ENCODE data around the gene WDR33. TPM values are rescaled to one million over a fixed set of nuclear protein-coding genes. Genes with fewer than 3 reads are reported as not detected.

Gene WDR33
- total and polyA plus RNA-seq, 4 donors = 8.2 to 37.5 (median 22.4) TPM

DNA sequence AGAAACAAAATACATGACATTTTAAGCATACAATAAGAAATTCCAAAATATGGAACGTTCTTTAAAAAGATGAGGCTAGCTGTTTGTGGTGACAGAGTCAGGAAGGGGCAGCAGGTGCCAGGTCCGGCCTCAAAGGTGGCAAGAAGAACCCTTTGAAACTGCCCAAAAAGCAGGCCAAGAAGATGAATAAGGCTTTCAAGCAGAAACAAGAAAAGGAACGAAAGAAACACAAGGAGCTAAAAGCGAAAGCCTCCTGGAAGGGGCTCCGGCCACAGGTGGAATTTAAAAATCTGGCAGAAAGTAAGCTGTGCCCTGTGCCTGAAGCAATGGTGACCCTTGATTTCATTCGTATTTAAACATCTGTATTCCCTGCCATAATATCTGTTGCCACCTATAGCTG is 5.5 kb downstream of the WDR33 start:
- Histone ChIP-seq H3K27me3 (ENCODE audit: control insufficient read depth in 4 of 4, insufficient read depth in 4 of 4, low read length in 3 of 4) (no peaks in the 10 kb centered on the region), H3K36me3 (ENCODE audit: control insufficient read depth in 4 of 4, insufficient read depth in 3 of 4, low read depth in 1 of 4, low read length in 3 of 4) (no peaks in the 10 kb centered on the region), H3K4me1 (ENCODE audit: control insufficient read depth in 4 of 4, insufficient read depth in 4 of 4, low read length in 3 of 4) (peaks cover 9 to 49% (median 33%) of the 10 kb centered on the region in 4 donors), H3K4me3 (ENCODE audit: low read depth in 1 of 3, low read length in 3 of 3) (no peak overlapping the region), H3K27ac (ENCODE audit: low read depth in 1 of 2, low read length in 2 of 2) (no peak overlapping the region), H3K9me3 (ENCODE audit: control insufficient read depth in 4 of 4, low read length in 3 of 4) (no peaks in the 10 kb centered on the region), H3K9ac (ENCODE audit: low read depth in 1 of 2, low read length in 2 of 2) (no peak overlapping the region)
- DNase-seq (ENCODE audit: low spot score) = no peak
- 61% methylated on average over 6 of the region's 6 CpGs for WGBS
- no peak for TF ChIP-seq HNF4A (conservative IDR thresholded peaks at IDR 0.05)
- TF ChIP-seq EGR1 (IDR thresholded peaks at IDR 0.05; ENCODE audit: low read depth in 2 of 2) = no peak
- TF ChIP-seq TAF1 (conservative IDR thresholded peaks at IDR 0.05) = no peak
- TF ChIP-seq RXRA (IDR thresholded peaks at IDR 0.05) = no peak
- TF ChIP-seq, protein P1, sequence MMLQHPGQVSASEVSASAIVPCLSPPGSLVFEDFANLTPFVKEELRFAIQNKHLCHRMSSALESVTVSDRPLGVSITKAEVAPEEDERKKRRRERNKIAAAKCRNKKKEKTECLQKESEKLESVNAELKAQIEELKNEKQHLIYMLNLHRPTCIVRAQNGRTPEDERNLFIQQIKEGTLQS (IDR thresholded peaks at IDR 0.05) = no peak
- TF ChIP-seq, protein P2, sequence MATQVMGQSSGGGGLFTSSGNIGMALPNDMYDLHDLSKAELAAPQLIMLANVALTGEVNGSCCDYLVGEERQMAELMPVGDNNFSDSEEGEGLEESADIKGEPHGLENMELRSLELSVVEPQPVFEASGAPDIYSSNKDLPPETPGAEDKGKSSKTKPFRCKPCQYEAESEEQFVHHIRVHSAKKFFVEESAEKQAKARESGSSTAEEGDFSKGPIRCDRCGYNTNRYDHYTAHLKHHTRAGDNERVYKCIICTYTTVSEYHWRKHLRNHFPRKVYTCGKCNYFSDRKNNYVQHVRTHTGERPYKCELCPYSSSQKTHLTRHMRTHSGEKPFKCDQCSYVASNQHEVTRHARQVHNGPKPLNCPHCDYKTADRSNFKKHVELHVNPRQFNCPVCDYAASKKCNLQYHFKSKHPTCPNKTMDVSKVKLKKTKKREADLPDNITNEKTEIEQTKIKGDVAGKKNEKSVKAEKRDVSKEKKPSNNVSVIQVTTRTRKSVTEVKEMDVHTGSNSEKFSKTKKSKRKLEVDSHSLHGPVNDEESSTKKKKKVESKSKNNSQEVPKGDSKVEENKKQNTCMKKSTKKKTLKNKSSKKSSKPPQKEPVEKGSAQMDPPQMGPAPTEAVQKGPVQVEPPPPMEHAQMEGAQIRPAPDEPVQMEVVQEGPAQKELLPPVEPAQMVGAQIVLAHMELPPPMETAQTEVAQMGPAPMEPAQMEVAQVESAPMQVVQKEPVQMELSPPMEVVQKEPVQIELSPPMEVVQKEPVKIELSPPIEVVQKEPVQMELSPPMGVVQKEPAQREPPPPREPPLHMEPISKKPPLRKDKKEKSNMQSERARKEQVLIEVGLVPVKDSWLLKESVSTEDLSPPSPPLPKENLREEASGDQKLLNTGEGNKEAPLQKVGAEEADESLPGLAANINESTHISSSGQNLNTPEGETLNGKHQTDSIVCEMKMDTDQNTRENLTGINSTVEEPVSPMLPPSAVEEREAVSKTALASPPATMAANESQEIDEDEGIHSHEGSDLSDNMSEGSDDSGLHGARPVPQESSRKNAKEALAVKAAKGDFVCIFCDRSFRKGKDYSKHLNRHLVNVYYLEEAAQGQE (IDR thresholded peaks at IDR 0.05) = no peak
- no peak for TF ChIP-seq YY1 (IDR thresholded peaks at IDR 0.05)
- TF ChIP-seq, protein P3, sequence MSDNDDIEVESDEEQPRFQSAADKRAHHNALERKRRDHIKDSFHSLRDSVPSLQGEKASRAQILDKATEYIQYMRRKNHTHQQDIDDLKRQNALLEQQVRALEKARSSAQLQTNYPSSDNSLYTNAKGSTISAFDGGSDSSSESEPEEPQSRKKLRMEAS (IDR thresholded peaks at IDR 0.05) = no peak
- TF ChIP-seq, protein P4, sequence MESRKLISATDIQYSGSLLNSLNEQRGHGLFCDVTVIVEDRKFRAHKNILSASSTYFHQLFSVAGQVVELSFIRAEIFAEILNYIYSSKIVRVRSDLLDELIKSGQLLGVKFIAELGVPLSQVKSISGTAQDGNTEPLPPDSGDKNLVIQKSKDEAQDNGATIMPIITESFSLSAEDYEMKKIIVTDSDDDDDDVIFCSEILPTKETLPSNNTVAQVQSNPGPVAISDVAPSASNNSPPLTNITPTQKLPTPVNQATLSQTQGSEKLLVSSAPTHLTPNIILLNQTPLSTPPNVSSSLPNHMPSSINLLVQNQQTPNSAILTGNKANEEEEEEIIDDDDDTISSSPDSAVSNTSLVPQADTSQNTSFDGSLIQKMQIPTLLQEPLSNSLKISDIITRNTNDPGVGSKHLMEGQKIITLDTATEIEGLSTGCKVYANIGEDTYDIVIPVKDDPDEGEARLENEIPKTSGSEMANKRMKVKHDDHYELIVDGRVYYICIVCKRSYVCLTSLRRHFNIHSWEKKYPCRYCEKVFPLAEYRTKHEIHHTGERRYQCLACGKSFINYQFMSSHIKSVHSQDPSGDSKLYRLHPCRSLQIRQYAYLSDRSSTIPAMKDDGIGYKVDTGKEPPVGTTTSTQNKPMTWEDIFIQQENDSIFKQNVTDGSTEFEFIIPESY (IDR thresholded peaks at IDR 0.05) = no peak
- TF ChIP-seq FOXA1 (IDR thresholded peaks at IDR 0.05) = no peak
- no peak for TF ChIP-seq RAD21 (IDR thresholded peaks at IDR 0.05)

DNA sequence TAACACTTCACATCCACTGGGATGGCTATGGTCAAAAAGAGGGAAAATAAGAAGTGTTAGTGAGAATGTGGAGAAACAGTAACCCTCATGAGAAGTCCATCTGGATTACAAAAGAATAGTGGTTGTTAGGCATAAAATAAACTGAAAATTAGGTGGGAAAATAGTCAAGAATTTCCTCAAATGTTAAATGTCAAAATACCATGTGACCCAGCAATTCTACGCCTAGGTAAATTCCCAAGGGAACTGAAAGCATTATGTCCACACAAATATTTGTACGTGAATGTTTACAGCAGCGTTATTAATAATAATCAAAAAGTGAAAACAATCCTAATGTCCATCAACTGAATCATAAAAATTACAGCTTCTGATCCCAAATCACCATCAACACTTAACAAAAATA is 11.0 kb downstream of the WDR33 start:
- Histone ChIP-seq H3K27ac (ENCODE audit: low read depth in 1 of 2, low read length in 2 of 2) (no peak overlapping the region), H3K9me3 (ENCODE audit: control insufficient read depth in 4 of 4, low read length in 3 of 4) (no peaks in the 10 kb centered on the region)
- 91% methylated on average over 3 of the region's 3 CpGs for WGBS

More for the DNA sequence above, 11.0 kb downstream of the WDR33 start:
- Histone ChIP-seq H3K27me3 (ENCODE audit: control insufficient read depth in 4 of 4, insufficient read depth in 4 of 4, low read length in 3 of 4) (no peaks in the 10 kb centered on the region), H3K4me3 (ENCODE audit: low read depth in 1 of 3, low read length in 3 of 3) (no peak overlapping the region), H3K4me1 (ENCODE audit: control insufficient read depth in 4 of 4, insufficient read depth in 4 of 4, low read length in 3 of 4) (peaks cover 2 to 18% (median 13%) of the 10 kb centered on the region in 4 donors), H3K36me3 (ENCODE audit: control insufficient read depth in 4 of 4, insufficient read depth in 3 of 4, low read depth in 1 of 4, low read length in 3 of 4) (no peaks in the 10 kb centered on the region), H3K9ac (ENCODE audit: low read depth in 1 of 2, low read length in 2 of 2) (no peak overlapping the region)
- TF ChIP-seq, protein P1 (IDR thresholded peaks at IDR 0.05) = no peak
- TF ChIP-seq, protein P2 (IDR thresholded peaks at IDR 0.05) = no peak
- no peak for DNase-seq (ENCODE audit: low spot score)

Measured in liver (tissue), 9 donors.